ENCODE measurements around the gene PAK5.

GRCh38 chr20:9535449-9535848, 303.4 kb downstream of the PAK5 start:
- TF ChIP-seq MAX (IDR thresholded peaks at IDR 0.05; ENCODE audit: low read depth) (no peak), CTCF (IDR thresholded peaks at IDR 0.05) (no peak), GABPA (IDR thresholded peaks at IDR 0.05; ENCODE audit: low read depth) (no peak), JUND (IDR thresholded peaks at IDR 0.05) (no peak), MXI1 (IDR thresholded peaks at IDR 0.05; ENCODE audit: low read depth, low read length) (no peak), FOXJ3 (CRISPR knock-in tag; IDR thresholded peaks at IDR 0.05) (no peak), RAD21 (IDR thresholded peaks at IDR 0.05; ENCODE audit: low read length) (no peak), TAF1 (IDR thresholded peaks at IDR 0.05; ENCODE audit: borderline replicate concordance, low read depth, low read length) (no peak), POLR2AphosphoS5 (IDR thresholded peaks at IDR 0.05; ENCODE audit: low read depth, low read length) (no peak), FOXM1 (IDR thresholded peaks at IDR 0.05; ENCODE audit: low read depth) (no peak), USF1 (IDR thresholded peaks at IDR 0.05; ENCODE audit: borderline replicate concordance, low read depth) (no peak), RCOR1 (IDR thresholded peaks at IDR 0.05; ENCODE audit: low read length) (no peak), SMC3 (IDR thresholded peaks at IDR 0.05; ENCODE audit: low read depth, low read length) (no peak), EZH2phosphoT487 (IDR thresholded peaks at IDR 0.05; ENCODE audit: borderline replicate concordance, low read depth) (no peak)

All from SK-N-SH (cell line).